Stimulated activated naive CD8-positive, alpha-beta T cell treated with anti-CD3 and anti-CD28 coated beads, Interleukin-15, Interleukin-2, amounts not matched to agents 100 ng/mL and 50 ng/mL, for 24 hours (primary cell): ENCODE measurements around the gene KCNK15.

ENCODE experiments used
- H3K27ac Mint-ChIP-seq: one replicate; pipeline ENCODE4 v1.8.0; 2021; ENCODE audit warnings: mild to moderate bottlenecking, mixed read lengths
- H3K27me3 Mint-ChIP-seq: one replicate; pipeline ENCODE4 v1.8.0; 2021; ENCODE audit warnings: mixed read lengths
- H3K36me3 Mint-ChIP-seq: one replicate; pipeline ENCODE4 v1.8.0; 2021; ENCODE audit warnings: low read depth, mixed read lengths
- H3K4me1 Mint-ChIP-seq: one replicate; pipeline ENCODE4 v1.8.0; 2021; ENCODE audit warnings: low read depth, mixed read lengths
- H3K4me3 Mint-ChIP-seq: one replicate; pipeline ENCODE4 v1.8.0; 2021; ENCODE audit warnings: mild to moderate bottlenecking, mixed read lengths
- H3K9me3 Mint-ChIP-seq: one replicate; pipeline ENCODE4 v1.8.0; 2021; ENCODE audit warnings: mixed read lengths

KCNK15 gene

GRCh38 chr20:44738813-44739477 lies 6.7 kb upstream of the KCNK15 start:
- H3K27me3 Mint-ChIP-seq: peaks cover 4% of the 10 kb centered on the region
- H3K36me3 Mint-ChIP-seq: no peaks in the 10 kb centered on the region
- peaks cover 14% of the 10 kb centered on the region for H3K4me1 Mint-ChIP-seq
- no peaks in the 10 kb centered on the region for H3K9me3 Mint-ChIP-seq
- H3K4me3 Mint-ChIP-seq: no peak overlapping the region
- no peak overlapping the region for H3K27ac Mint-ChIP-seq

- H3K27ac Mint-ChIP-seq: no peak overlapping the region
- H3K4me3 Mint-ChIP-seq: no peak overlapping the region
- H3K9me3 Mint-ChIP-seq: no peaks in the 10 kb centered on the region
- no peaks in the 10 kb centered on the region for H3K36me3 Mint-ChIP-seq
- peaks cover 8% of the 10 kb centered on the region for H3K27me3 Mint-ChIP-seq
- peaks cover 17% of the 10 kb centered on the region for H3K4me1 Mint-ChIP-seq
These were observed 5.7 kb upstream of the KCNK15 start for GRCh38 chr20:44739942-44740341.

- peaks cover 21% of the 10 kb centered on the region for H3K4me1 Mint-ChIP-seq
- H3K4me3 Mint-ChIP-seq: no peak overlapping the region
- H3K27me3 Mint-ChIP-seq: peaks cover 23% of the 10 kb centered on the region
- H3K9me3 Mint-ChIP-seq: no peaks in the 10 kb centered on the region
- no peak overlapping the region for H3K27ac Mint-ChIP-seq
- no peaks in the 10 kb centered on the region for H3K36me3 Mint-ChIP-seq
These were observed 3.2 kb upstream of the KCNK15 start for GRCh38 chr20:44742304-44743079.

GRCh38 chr20:44743080-44743701 lies 2.5 kb upstream of the KCNK15 start:
- peaks cover 22% of the 10 kb centered on the region for H3K4me1 Mint-ChIP-seq
- no peaks in the 10 kb centered on the region for H3K9me3 Mint-ChIP-seq
- H3K4me3 Mint-ChIP-seq: no peak overlapping the region
- H3K36me3 Mint-ChIP-seq: no peaks in the 10 kb centered on the region
- peaks cover 24% of the 10 kb centered on the region for H3K27me3 Mint-ChIP-seq
- H3K27ac Mint-ChIP-seq: no peak overlapping the region

GRCh38 chr20:44743916-44744655 lies 1.6 kb upstream of the KCNK15 start:
- Mint-ChIP-seq H3K27ac (no peak overlapping the region), H3K36me3 (no peaks in the 10 kb centered on the region), H3K4me1 (peaks cover 18% of the 10 kb centered on the region), H3K9me3 (no peaks in the 10 kb centered on the region), H3K27me3 (peaks cover 24% of the 10 kb centered on the region), H3K4me3 (no peak overlapping the region)

GRCh38 chr20:44745122-44745597 lies 505 bp upstream of the KCNK15 start:
- Mint-ChIP-seq H3K9me3 (no peaks in the 10 kb centered on the region), H3K36me3 (no peaks in the 10 kb centered on the region), H3K4me3 (peak overlapping the region; percentile 72), H3K27me3 (peaks cover 29% of the 10 kb centered on the region), H3K4me1 (peaks cover 18% of the 10 kb centered on the region), H3K27ac (peak overlapping the region; percentile 84)

GRCh38 chr20:44746367-44747165 lies 901 bp downstream of the KCNK15 start:
- Mint-ChIP-seq H3K36me3 (no peaks in the 10 kb centered on the region), H3K27ac (peak overlapping the region; percentile 32), H3K9me3 (no peaks in the 10 kb centered on the region), H3K27me3 (peaks cover 35% of the 10 kb centered on the region), H3K4me3 (peak overlapping the region; percentile 74), H3K4me1 (peaks cover 18% of the 10 kb centered on the region)

GRCh38 chr20:44747166-44748004 lies 1.7 kb downstream of the KCNK15 start:
- Mint-ChIP-seq H3K27me3 (peaks cover 33% of the 10 kb centered on the region), H3K4me3 (peak overlapping the region; percentile 55), H3K9me3 (no peaks in the 10 kb centered on the region), H3K4me1 (peaks cover 18% of the 10 kb centered on the region), H3K27ac (peak overlapping the region; percentile 69), H3K36me3 (no peaks in the 10 kb centered on the region)

GRCh38 chr20:44748005-44748370 lies 2.3 kb downstream of the KCNK15 start:
- peaks cover 33% of the 10 kb centered on the region for H3K27me3 Mint-ChIP-seq
- no peaks in the 10 kb centered on the region for H3K36me3 Mint-ChIP-seq
- H3K4me1 Mint-ChIP-seq: peaks cover 18% of the 10 kb centered on the region
- H3K4me3 Mint-ChIP-seq: no peak overlapping the region
- no peak overlapping the region for H3K27ac Mint-ChIP-seq
- no peaks in the 10 kb centered on the region for H3K9me3 Mint-ChIP-seq

GRCh38 chr20:44750081-44750805 lies 4.6 kb downstream of the KCNK15 start:
- H3K4me3 Mint-ChIP-seq: no peak overlapping the region
- no peaks in the 10 kb centered on the region for H3K36me3 Mint-ChIP-seq
- no peaks in the 10 kb centered on the region for H3K9me3 Mint-ChIP-seq
- peaks cover 26% of the 10 kb centered on the region for H3K27me3 Mint-ChIP-seq
- peaks cover 12% of the 10 kb centered on the region for H3K4me1 Mint-ChIP-seq
- H3K27ac Mint-ChIP-seq: no peak overlapping the region

GRCh38 chr20:44752099-44752931 lies 6.7 kb downstream of the KCNK15 start:
- Mint-ChIP-seq H3K9me3 (no peaks in the 10 kb centered on the region), H3K27ac (no peak overlapping the region), H3K4me3 (no peak overlapping the region), H3K4me1 (peaks cover 3% of the 10 kb centered on the region), H3K36me3 (no peaks in the 10 kb centered on the region), H3K27me3 (peaks cover 16% of the 10 kb centered on the region)

GRCh38 chr20:44754554-44754953 lies 8.9 kb downstream of the KCNK15 start:
- H3K36me3 Mint-ChIP-seq: no peaks in the 10 kb centered on the region
- H3K9me3 Mint-ChIP-seq: no peaks in the 10 kb centered on the region
- H3K4me1 Mint-ChIP-seq: no peaks in the 10 kb centered on the region
- H3K27me3 Mint-ChIP-seq: peaks cover 11% of the 10 kb centered on the region
- H3K4me3 Mint-ChIP-seq: no peak overlapping the region
- H3K27ac Mint-ChIP-seq: no peak overlapping the region
